Measurements from ENCODE around the gene CLDN3. TPM values are rescaled to one million over a fixed set of nuclear protein-coding genes. Genes with fewer than 3 reads are reported as not detected.
A peak's percentile ranks its signal among the peaks of the same experiment; 100 is the strongest.

CLDN3 gene
- total and polyA plus RNA-seq, 10 of the 15 experiments (the other 5 are each of a cell fraction or from before 2014, with no cell fraction given) = 0.05 TPM; not detected in 9

DNA sequence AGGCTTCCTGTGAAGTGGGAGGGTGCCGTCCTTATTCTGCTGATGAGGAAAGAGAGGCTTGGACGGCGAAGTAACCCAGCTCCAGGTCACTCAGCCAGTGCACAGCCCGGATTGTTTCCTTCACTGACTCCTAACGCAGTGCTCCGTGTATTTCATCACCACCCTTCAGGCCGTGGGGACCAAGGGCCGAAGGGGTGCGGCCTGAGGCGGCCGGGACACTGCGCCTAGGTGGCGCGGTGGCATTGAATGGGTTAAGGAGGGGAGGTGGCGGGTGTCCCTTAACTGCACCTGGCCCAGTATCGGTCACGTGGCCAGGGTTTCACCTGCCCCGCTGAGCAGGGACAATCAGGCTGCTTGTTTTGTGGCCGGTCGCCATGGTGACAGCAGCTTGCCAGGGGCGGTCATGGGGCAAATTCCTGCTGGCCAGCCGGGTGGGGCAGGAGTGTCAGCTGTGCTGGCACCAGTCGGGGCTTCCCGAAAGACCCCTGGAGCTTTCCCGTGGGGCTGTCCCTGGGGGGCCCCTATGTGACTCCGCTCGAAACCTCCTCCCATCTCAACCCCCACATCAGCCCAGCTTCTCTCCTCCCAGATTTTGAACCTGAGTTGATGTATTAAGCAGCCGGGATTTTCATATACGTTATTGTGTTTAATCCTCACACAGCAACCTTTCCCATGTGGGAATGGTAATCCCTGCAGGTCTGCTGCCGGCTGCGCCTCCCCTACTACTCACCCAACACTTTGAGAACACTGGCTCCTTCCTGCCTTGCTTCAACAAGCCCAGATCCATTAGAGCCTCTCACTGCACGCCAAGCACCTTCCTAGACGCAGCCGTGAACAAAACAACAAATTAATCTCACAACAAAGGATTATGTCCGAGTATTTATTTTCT, 27.1 kb downstream of the CLDN3 start (continued):
- TF ChIP-seq NFYB (IDR thresholded peaks at IDR 0.05; ENCODE audit: insufficient read depth, low read depth, low read length) (no peak), JUNB (IDR thresholded peaks at IDR 0.05) (no peak), IKZF1 (conservative IDR thresholded peaks at IDR 0.05) (peak; percentile 55), HDAC6 (IDR thresholded peaks at IDR 0.05; ENCODE audit: unreplicated experiment) (no peak), RELB (IDR thresholded peaks at IDR 0.05; ENCODE audit: low read depth) (peak; percentile 57; the same call in 1 of the 2 replicates), NR2C1 (IDR thresholded peaks at IDR 0.05) (no peak), DPF2 (IDR thresholded peaks at IDR 0.05) (0 out of 2 replicates have a peak, but pooled peaks have one; percentile 29), ATF7 (IDR thresholded peaks at IDR 0.05; ENCODE audit: low read depth) (no peak), MEF2B (IDR thresholded peaks at IDR 0.05; ENCODE audit: partially characterized antibody, poor library complexity, severe bottlenecking) (peak; percentile 52), YBX1 (IDR thresholded peaks at IDR 0.05) (no peak), NR2C2 (IDR thresholded peaks at IDR 0.05; ENCODE audit: borderline replicate concordance, control insufficient read depth, insufficient read length, low read depth) (no peak), SREBF1 (IDR thresholded peaks at IDR 0.05; ENCODE audit: low read length) (no peak), FOS (IDR thresholded peaks at IDR 0.05; ENCODE audit: borderline replicate concordance, extremely low read depth, insufficient read length) (no peak), EZH2 (IDR thresholded peaks at IDR 0.05; ENCODE audit: borderline replicate concordance, control insufficient read depth, low read depth, low read length) (no peak)
- TF ChIP-seq, protein P1, sequence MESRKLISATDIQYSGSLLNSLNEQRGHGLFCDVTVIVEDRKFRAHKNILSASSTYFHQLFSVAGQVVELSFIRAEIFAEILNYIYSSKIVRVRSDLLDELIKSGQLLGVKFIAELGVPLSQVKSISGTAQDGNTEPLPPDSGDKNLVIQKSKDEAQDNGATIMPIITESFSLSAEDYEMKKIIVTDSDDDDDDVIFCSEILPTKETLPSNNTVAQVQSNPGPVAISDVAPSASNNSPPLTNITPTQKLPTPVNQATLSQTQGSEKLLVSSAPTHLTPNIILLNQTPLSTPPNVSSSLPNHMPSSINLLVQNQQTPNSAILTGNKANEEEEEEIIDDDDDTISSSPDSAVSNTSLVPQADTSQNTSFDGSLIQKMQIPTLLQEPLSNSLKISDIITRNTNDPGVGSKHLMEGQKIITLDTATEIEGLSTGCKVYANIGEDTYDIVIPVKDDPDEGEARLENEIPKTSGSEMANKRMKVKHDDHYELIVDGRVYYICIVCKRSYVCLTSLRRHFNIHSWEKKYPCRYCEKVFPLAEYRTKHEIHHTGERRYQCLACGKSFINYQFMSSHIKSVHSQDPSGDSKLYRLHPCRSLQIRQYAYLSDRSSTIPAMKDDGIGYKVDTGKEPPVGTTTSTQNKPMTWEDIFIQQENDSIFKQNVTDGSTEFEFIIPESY (IDR thresholded peaks at IDR 0.05) = peak; percentile 84; the same call in 1 of the 2 replicates
- TF ChIP-seq, protein P2, sequence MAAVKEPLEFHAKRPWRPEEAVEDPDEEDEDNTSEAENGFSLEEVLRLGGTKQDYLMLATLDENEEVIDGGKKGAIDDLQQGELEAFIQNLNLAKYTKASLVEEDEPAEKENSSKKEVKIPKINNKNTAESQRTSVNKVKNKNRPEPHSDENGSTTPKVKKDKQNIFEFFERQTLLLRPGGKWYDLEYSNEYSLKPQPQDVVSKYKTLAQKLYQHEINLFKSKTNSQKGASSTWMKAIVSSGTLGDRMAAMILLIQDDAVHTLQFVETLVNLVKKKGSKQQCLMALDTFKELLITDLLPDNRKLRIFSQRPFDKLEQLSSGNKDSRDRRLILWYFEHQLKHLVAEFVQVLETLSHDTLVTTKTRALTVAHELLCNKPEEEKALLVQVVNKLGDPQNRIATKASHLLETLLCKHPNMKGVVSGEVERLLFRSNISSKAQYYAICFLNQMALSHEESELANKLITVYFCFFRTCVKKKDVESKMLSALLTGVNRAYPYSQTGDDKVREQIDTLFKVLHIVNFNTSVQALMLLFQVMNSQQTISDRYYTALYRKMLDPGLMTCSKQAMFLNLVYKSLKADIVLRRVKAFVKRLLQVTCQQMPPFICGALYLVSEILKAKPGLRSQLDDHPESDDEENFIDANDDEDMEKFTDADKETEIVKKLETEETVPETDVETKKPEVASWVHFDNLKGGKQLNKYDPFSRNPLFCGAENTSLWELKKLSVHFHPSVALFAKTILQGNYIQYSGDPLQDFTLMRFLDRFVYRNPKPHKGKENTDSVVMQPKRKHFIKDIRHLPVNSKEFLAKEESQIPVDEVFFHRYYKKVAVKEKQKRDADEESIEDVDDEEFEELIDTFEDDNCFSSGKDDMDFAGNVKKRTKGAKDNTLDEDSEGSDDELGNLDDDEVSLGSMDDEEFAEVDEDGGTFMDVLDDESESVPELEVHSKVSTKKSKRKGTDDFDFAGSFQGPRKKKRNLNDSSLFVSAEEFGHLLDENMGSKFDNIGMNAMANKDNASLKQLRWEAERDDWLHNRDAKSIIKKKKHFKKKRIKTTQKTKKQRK (IDR thresholded peaks at IDR 0.05; ENCODE audit: low read depth, low read length) = no peak
- TF ChIP-seq, protein P3, sequence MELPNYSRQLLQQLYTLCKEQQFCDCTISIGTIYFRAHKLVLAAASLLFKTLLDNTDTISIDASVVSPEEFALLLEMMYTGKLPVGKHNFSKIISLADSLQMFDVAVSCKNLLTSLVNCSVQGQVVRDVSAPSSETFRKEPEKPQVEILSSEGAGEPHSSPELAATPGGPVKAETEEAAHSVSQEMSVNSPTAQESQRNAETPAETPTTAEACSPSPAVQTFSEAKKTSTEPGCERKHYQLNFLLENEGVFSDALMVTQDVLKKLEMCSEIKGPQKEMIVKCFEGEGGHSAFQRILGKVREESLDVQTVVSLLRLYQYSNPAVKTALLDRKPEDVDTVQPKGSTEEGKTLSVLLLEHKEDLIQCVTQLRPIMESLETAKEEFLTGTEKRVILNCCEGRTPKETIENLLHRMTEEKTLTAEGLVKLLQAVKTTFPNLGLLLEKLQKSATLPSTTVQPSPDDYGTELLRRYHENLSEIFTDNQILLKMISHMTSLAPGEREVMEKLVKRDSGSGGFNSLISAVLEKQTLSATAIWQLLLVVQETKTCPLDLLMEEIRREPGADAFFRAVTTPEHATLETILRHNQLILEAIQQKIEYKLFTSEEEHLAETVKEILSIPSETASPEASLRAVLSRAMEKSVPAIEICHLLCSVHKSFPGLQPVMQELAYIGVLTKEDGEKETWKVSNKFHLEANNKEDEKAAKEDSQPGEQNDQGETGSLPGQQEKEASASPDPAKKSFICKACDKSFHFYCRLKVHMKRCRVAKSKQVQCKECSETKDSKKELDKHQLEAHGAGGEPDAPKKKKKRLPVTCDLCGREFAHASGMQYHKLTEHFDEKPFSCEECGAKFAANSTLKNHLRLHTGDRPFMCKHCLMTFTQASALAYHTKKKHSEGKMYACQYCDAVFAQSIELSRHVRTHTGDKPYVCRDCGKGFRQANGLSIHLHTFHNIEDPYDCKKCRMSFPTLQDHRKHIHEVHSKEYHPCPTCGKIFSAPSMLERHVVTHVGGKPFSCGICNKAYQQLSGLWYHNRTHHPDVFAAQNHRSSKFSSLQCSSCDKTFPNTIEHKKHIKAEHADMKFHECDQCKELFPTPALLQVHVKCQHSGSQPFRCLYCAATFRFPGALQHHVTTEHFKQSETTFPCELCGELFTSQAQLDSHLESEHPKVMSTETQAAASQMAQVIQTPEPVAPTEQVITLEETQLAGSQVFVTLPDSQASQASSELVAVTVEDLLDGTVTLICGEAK (IDR thresholded peaks at IDR 0.05; ENCODE audit: borderline replicate concordance) = no peak

Data from GM12878 (cell line).